ENCODE results near the gene FCER2. TPM values are rescaled to one million over a fixed set of nuclear protein-coding genes. Genes with fewer than 3 reads are reported as not detected.

FCER2 gene
- total RNA-seq, 1 experiment from 2014 or later, result not detected

DNA sequence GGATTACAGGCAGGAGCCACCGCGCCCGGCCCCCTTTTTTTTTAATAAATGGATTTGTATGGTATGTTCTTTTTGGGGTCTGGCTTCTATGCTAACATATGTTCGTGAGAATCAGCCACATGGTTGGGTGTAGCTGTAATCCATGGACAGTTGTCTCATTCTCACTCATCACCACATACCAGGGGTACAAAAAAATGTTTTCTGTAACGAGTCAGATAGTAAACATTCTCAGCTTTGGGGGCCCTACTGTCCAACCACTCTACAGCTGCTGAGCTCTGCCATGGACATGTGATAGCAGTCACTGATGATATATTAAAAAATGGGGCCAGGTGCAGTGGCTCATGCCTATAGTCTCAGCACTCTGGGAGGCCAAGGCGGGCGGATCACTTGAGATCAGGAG, 38.2 kb downstream of the FCER2 start:
- Mint-ChIP-seq H3K36me3 (ENCODE audit: insufficient read depth in 1 of 3, low read depth in 3 of 3) (no peaks in the 10 kb centered on the region; a peak in 1 of 7 replicates), H3K4me1 (no peaks in the 10 kb centered on the region), H3K27ac (no peak overlapping the region), H3K4me3 (no peak overlapping the region), H3K27me3 (ENCODE audit: low read depth) (peaks cover 77% of the 10 kb centered on the region), H3K9me3 (peaks cover 0 to 3% of the 10 kb centered on the region in 2 experiments; a peak in 1 of 5 replicates)
- H3K27me3 ChIP-seq (ENCODE audit: insufficient read depth, low read length), result no peaks in the 10 kb centered on the region; the same call in 1 of the 2 replicates
- H3K9ac ChIP-seq (ENCODE audit: extremely low read depth, insufficient read length, low read length), result no peak overlapping the region
- no peak overlapping the region for H2AK5ac ChIP-seq (ENCODE audit: insufficient read length, low read length)
- no peaks in the 10 kb centered on the region for H4K20me1 ChIP-seq (ENCODE audit: control insufficient read depth, insufficient read depth, insufficient read length)
- H2AFZ ChIP-seq (ENCODE audit: low read length), result no peak overlapping the region
- no peak overlapping the region for H2BK20ac ChIP-seq (ENCODE audit: low read depth, low read length, poor library complexity, severe bottlenecking)
- no peak overlapping the region for H2BK5ac ChIP-seq (ENCODE audit: insufficient read length, low read length)
- H3K9me3 ChIP-seq (ENCODE audit: control insufficient read depth, low read depth, low read length), result no peaks in the 10 kb centered on the region
- no peak overlapping the region for H2BK12ac ChIP-seq (ENCODE audit: insufficient read length, low read depth, low read length)
- no peaks in the 10 kb centered on the region for H3K79me2 ChIP-seq (ENCODE audit: insufficient read depth, low read length)
- no peaks in the 10 kb centered on the region for H3K79me1 ChIP-seq (ENCODE audit: insufficient read depth, low read depth, low read length, poor library complexity, severe bottlenecking)
- H3K27ac ChIP-seq (ENCODE audit: insufficient read length, low read depth, low read length), result no peak overlapping the region
- H4K5ac ChIP-seq (ENCODE audit: insufficient read length, low read depth, low read length), result no peak overlapping the region
- no peak overlapping the region for H4K8ac ChIP-seq (replicated peaks; ENCODE audit: insufficient read length, low read depth, low read length)
- H3T11ph ChIP-seq (ENCODE audit: low read length), result no peak overlapping the region
- no peak overlapping the region for H4K91ac ChIP-seq (ENCODE audit: insufficient read length, low read depth, low read length)
- no peak for DNase-seq
- no peaks in the 10 kb centered on the region for H3K4me1 ChIP-seq (ENCODE audit: insufficient read depth, low read length)
- H3K14ac ChIP-seq (ENCODE audit: insufficient read depth, low read length), result no peak overlapping the region
- no peak overlapping the region for H2BK15ac ChIP-seq (ENCODE audit: low read depth, low read length)
- H3K23ac ChIP-seq (ENCODE audit: insufficient read length, low read depth, low read length), result no peak overlapping the region
- no peaks in the 10 kb centered on the region for H3K23me2 ChIP-seq (ENCODE audit: insufficient read length, low read depth, low read length, poor library complexity, severe bottlenecking)
- no peak overlapping the region for H3K18ac ChIP-seq (ENCODE audit: insufficient read length, low read depth, low read length)
- H3K4ac ChIP-seq (ENCODE audit: low read depth, low read length), result no peak overlapping the region
- no peak overlapping the region for H2BK120ac ChIP-seq (ENCODE audit: low read depth, low read length, poor library complexity, severe bottlenecking)
- TF ChIP-seq, protein P1, sequence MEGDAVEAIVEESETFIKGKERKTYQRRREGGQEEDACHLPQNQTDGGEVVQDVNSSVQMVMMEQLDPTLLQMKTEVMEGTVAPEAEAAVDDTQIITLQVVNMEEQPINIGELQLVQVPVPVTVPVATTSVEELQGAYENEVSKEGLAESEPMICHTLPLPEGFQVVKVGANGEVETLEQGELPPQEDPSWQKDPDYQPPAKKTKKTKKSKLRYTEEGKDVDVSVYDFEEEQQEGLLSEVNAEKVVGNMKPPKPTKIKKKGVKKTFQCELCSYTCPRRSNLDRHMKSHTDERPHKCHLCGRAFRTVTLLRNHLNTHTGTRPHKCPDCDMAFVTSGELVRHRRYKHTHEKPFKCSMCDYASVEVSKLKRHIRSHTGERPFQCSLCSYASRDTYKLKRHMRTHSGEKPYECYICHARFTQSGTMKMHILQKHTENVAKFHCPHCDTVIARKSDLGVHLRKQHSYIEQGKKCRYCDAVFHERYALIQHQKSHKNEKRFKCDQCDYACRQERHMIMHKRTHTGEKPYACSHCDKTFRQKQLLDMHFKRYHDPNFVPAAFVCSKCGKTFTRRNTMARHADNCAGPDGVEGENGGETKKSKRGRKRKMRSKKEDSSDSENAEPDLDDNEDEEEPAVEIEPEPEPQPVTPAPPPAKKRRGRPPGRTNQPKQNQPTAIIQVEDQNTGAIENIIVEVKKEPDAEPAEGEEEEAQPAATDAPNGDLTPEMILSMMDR (conservative IDR thresholded peaks at IDR 0.05), result no peak
- no peak overlapping the region for H3K56ac ChIP-seq (ENCODE audit: insufficient read length, low read depth, low read length)
- H3K4me2 ChIP-seq (ENCODE audit: insufficient read depth, insufficient read length, low read length), result no peak overlapping the region
- WGBS (ENCODE audit: extremely low coverage, insufficient read length, low lambda C conversion rate), result no CpG with 5 or more reads among the region's 7 CpGs
